HCT116 (cell line): Measurements from ENCODE around the gene COL7A1.

ENCODE experiments used
- CTCF ChIP-seq, 3 experiments: fragments of 200-600 bp in 1 of 3; sonication (generic) in 1 of 3; IDR thresholded peaks in 2 of 3; conservative IDR thresholded peaks in 1 of 3; 2 replicates each; pipeline ENCODE4 v1.5.1; 2012 to 2017; ENCODE audit warnings: low read depth in 2 of 3, low read length in 2 of 3, antibody characterized with exemption in 1 of 3, borderline replicate concordance in 1 of 3, control low read depth in 1 of 3, mild to moderate bottlenecking in 1 of 3, mixed read lengths in 1 of 3, mixed run types in 1 of 3, moderate library complexity in 1 of 3; ENCODE audit not compliant: insufficient read depth in 1 of 3
- EZH2phosphoT487 ChIP-seq: fragments of 200-600 bp; IDR thresholded peaks from 2 replicates; pipeline ENCODE4 v1.6.1; 2018; ENCODE audit warnings: antibody characterized with exemption, borderline replicate concordance
- FOSL1 ChIP-seq: IDR thresholded peaks from 2 replicates; pipeline ENCODE4 v1.6.1; 2012; ENCODE audit warnings: low read depth
- POLR2A ChIP-seq: IDR thresholded peaks from 2 replicates; pipeline ENCODE4 v1.7.0; 2011; ENCODE audit warnings: borderline replicate concordance; ENCODE audit not compliant: insufficient read depth, insufficient read length; ENCODE audit errors: extremely low read depth
- POLR2AphosphoS5 ChIP-seq: IDR thresholded peaks from 2 replicates; pipeline ENCODE4 v1.6.1; 2011; ENCODE audit warnings: mild to moderate bottlenecking, low read depth, low read length, moderate library complexity

- TF ChIP-seq CTCF (IDR thresholded peaks at IDR 0.05 in 2 of 3, conservative IDR thresholded peaks at IDR 0.05 in 1 of 3; ENCODE audit: borderline replicate concordance in 1 of 3, insufficient read depth in 1 of 3, low read depth in 2 of 3, low read length in 2 of 3) = no peak
- no peak for TF ChIP-seq POLR2A
- TF ChIP-seq EZH2phosphoT487 = no peak
- TF ChIP-seq FOSL1 = no peak
- TF ChIP-seq POLR2AphosphoS5 = peak; percentile 31; the same call in 1 of the 2 replicates
These were observed 31.1 kb downstream of the COL7A1 start for GRCh38 chr3:48564022-48564421.
